HG02759 (cell line): Measurements from ENCODE around the gene GRID1.
"Not testable (repeated sequence)": the region's sequence is repeated elsewhere in the genome, so short reads cannot be mapped to it uniquely, and the experiment has no call there.

Source experiments
- ATAC-seq: cut with Tn5 transposase; IDR thresholded peaks from one replicate; pipeline ENCODE4 v1.9.1; 2021; ENCODE audit warnings: mild to moderate bottlenecking, moderate library complexity; ENCODE audit not compliant: unreplicated experiment

Gene GRID1

DNA sequence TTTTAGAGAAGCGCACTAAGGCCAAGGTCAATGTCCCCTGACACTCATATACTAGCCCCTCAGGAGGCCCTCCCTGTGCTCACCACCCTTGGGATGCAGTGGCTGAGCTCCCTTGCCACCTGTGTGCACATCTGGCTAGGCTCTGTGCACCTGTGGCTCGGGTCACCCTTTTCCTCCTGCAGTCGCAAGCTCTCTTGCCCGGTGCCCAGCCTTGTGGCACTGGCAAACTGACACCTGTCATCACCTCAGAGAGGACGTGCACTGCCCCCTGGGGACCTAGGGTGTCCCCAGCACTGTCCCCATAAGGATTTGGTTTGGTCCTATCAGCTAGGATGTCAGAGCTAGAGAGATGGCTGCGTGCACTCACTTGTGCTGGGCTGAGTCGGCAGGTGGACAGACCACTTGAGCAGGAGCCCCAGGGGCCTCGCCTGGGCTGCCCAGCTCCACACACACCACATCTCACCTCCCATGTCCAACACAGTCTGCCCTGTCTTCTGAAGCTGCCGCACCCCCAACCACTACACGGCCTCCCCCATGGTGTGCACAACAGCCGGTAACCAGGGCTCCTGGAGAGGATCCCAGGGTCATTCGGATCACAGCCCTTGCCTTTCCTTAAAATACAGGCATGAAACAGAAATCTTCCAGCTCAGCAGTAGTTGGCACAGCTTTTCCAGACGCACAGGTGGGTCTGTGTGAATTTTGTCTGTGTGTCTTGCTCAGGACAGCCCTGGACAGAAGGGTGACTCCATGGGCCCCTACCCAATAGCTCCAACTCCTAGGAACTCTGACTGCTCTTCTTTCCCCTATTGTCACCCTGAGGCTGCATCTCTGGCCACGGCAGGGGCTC is 111.0 kb downstream of the GRID1 start:
- ATAC-seq = no peak

GRCh38 chr10:86254526-86255174 is 111.9 kb downstream of the GRID1 start:
- ATAC-seq = no peak

DNA sequence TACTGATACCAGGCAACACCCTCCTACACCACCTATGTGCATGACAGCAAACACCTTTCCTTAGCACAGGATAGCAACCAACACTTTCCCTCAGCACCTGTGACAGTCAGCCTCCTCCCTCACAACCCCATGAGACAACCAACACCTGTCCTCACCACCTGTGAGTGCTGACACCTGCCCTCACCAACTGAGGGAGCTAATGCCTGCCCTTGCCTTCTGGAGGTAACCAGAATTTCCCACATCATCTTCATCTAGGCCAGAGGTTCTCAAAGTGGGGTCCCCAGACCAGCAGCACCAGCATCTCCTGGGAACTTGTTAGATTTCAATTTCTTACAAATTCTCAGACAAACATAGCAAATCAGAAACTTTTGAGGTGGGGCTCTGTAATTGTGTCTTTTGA is 112.5 kb downstream of the GRID1 start:
- ATAC-seq = no peak

DNA sequence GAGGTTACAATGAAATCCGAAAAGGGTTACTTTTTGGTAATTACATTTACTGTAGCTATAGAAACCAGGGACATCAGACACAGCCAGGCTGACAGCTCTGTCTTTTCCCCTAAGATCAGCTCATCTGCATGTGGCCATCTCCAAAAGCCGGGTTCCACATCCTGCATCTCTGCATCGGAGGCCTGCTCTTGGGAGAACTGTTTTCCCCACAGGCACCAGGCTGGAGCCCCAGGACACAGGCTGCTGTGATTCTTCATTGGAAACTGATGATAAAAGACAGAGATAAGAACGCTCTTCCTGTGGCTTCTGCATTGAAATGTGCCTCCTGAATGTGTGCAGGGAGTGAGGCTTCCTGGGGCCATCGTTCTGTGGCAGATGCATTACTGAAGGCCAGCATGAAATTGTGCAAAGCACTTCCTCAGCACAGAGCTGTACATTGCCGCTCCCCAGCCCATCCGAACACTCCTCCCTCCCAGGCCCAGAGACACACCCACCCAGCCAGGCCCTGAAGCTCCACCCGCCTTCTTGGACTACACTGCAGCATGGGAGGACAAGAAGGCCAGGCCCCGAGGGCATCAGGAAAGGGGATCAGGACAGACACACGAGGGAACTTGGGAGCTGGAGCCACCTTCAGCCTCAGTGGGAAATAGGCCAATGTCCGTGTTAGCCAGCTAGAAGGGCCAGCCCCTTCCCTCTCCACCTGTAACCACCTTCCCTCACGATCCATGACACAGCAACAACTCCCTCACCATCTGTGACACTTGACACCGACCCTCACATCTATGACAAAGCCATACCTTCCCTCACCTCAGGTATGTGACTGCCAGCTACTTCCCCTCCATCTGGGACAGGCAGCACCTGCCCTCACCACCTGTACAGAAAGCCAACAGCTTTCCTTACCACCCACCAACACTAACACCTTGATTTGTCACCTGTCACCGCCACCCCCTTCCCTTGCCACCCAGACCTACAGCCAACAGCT is 113.2 kb downstream of the GRID1 start:
- no peak for ATAC-seq

GRCh38 chr10:86252556-86252955 is 114.0 kb downstream of the GRID1 start:
- no peak for ATAC-seq

GRCh38 chr10:86252079-86252478 is 114.5 kb downstream of the GRID1 start:
- ATAC-seq = no peak

GRCh38 chr10:86251426-86251825 is 115.2 kb downstream of the GRID1 start:
- no peak for ATAC-seq

GRCh38 chr10:86250399-86250798 is 116.2 kb downstream of the GRID1 start:
- ATAC-seq = no peak

- ATAC-seq = no peak
Measured at GRCh38 chr10:86249794-86250193, 116.8 kb downstream of the GRID1 start.

DNA sequence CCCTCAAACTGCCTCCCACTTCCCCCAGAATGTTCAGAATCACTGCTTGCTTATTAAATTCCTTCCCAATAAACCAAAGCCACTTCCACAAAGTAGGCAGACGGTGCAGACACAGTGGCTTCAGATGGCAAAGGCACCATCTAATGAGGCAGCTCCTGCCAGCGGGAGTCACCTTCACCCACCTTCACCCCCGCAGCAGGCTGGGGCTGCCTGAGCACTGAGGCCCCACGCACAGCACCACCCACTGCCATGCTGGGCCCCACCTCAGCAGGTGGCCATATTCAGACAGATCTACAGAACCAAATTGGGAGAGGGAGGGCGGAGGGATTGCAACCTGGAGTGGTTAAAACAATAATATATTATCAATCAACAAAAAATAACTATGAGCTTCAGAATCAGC is 118.5 kb downstream of the GRID1 start:
- ATAC-seq = no peak

GRCh38 chr10:86247588-86247987 is 119.0 kb downstream of the GRID1 start:
- no peak for ATAC-seq

DNA sequence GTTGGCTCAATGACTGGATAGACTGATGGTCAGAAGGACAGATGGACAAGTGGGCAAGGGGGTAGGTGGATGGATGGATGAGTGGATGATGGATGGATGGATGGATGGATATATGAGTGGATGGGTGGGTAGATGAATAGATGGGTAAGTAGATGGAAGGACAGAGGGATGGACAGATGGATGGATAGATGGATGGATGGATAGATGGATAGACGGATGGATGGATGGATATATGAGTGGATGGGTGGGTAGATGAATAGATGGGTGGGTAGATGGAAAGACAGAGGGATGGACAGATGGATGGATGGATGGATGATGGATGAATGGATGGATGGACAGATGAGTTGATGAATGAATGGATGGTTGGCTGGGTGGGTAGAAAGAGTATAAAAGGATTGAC is 119.5 kb downstream of the GRID1 start:
- ATAC-seq = no peak

DNA sequence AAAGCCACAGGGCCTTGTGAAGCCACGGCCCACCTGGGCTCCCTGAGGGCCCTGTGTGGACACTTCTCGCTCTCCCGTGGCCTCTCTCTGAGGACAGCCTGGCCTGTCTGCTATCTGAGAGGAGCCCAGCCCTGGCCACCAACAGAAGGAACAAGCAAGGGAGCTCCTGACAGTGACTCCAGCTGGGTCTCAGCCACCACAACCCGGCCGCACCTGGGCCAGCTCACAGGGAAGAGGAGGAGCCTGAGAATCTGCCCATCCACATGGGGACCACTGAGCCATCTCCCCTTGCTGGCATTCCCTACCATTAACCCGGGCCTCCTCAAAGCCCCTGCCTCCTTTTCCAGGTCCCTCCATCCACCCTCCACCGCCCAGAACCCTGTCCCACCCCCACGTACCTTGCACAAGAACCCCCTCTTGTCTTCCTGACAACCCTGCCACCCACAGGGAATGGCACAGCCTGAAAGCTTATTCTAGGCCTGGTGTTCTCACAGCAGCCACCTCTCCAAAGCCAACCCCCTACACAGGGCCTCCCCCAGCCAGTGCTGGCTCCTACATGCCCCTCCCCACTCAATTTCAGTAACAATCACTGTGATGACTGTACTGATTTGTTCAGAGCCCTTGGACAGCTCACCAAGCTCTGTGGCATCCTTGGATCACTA is 120.2 kb downstream of the GRID1 start:
- ATAC-seq = no peak

DNA sequence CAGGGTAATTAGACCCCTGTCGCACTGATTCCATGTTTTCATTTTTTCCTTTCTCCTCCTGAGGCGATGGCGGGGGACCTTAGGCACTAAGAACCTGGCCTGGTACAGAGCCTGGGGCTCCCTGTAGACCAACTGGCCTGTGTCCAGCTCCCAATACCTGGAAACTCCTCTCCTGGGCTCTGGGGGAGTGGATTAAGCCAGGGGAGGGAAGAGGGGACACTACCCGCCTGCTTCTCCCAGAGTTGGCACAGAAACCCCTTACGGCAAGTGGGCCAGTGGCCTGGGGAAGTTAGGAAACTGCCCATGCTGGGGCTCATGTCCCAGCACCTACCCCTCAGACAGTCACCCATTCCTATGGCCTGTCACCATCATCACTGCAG is 121.6 kb downstream of the GRID1 start:
- ATAC-seq = no peak

GRCh38 chr10:86244297-86245014 is 122.1 kb downstream of the GRID1 start:
- ATAC-seq = no peak

DNA sequence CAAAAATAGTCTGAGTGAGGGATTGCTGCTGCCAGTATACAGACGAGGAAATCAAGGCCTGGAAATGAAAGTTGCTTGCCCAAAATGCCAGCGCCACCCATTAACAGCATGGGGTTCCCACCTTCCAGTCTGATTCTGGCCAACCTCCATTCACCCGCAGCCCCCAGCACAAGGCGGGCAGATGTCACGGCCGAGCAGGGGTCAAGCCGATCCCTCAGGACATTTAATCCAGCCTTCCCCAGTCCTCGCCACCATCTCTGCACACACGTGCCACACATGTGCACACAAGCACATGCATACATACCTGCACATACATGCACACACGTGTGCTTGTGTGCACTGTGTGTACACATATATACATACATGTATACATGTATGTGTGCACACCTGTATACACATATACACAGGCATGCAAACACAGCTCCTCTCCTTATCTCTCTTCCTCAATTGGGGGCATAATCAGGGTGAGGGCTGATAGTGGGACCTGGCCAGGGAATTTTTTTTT is 122.9 kb downstream of the GRID1 start:
- ATAC-seq = no peak

GRCh38 chr10:86242761-86243160 is 123.8 kb downstream of the GRID1 start:
- ATAC-seq = no peak

GRCh38 chr10:86238089-86238488 is 128.5 kb downstream of the GRID1 start:
- not testable (repeated sequence) for ATAC-seq

- no peak for ATAC-seq
Measured at GRCh38 chr10:86234541-86235270, 131.9 kb downstream of the GRID1 start.
